Right lobe of liver (tissue), 6 donors: ENCODE measurements around the gene CCL3. TPM values are rescaled to one million over a fixed set of nuclear protein-coding genes. Genes with fewer than 3 reads are reported as not detected.
"Not testable (repeated sequence)": the region's sequence is repeated elsewhere in the genome, so short reads cannot be mapped to it uniquely, and the experiment has no call there.

ENCODE experiments used
- ATAC-seq, 4 donors: fragments of 200-7000 bp; cut with Tn5 transposase; one replicate each; pipeline ENCODE4 v1.9.1; 2020; ENCODE audit warnings: mild to moderate bottlenecking in 4 of 4, moderate library complexity in 4 of 4
- DNase-seq, 3 donors: peaks; one replicate each; pipeline ENCODE4 v3.0.0-alpha.2; 2020
- H3K27ac ChIP-seq, 3 donors: fragments of 200-600 bp; one replicate each; pipeline ENCODE4 v1.8.0; 2022
- H3K27me3 ChIP-seq, 2 donors: fragments of 200-600 bp; one replicate each; pipeline ENCODE4 v1.8.0; 2022
- H3K36me3 ChIP-seq, 4 donors: fragments of 200-600 bp; sonication (generic) in 1 of 4; one replicate each; pipeline versions ENCODE4 v1.5.1 to v1.8.0; 2017 to 2022; ENCODE audit warnings: control low read depth in 1 of 4
- H3K4me1 ChIP-seq, 4 donors: fragments of 200-600 bp; sonication (generic) in 1 of 4; one replicate each; pipeline versions ENCODE4 v1.5.1 to v1.8.0; 2017 to 2022; ENCODE audit warnings: control low read depth in 1 of 4
- H3K4me3 ChIP-seq, 3 donors: fragments of 200-600 bp; one replicate each; pipeline ENCODE4 v1.8.0; 2022
- H3K9me3 ChIP-seq, 4 donors: fragments of 200-600 bp; sonication (generic) in 1 of 4; one replicate each; pipeline versions ENCODE4 v1.5.1 to v1.8.0; 2017 to 2022; ENCODE audit warnings: control low read depth in 1 of 4
- CTCF ChIP-seq, 4 donors: fragments of 200-600 bp in 3 of 4; fragments of 450-650 bp in 1 of 4; IDR thresholded peaks; one replicate each; pipeline versions ENCODE4 v1.5.1 to v1.8.0; 2016 to 2022; ENCODE audit warnings: antibody characterized with exemption in 4 of 4, mild to moderate bottlenecking in 2 of 4
- POLR2A ChIP-seq: fragments of 450-650 bp; IDR thresholded peaks from one replicate; pipeline ENCODE4 v1.6.1; 2017; ENCODE audit warnings: antibody characterized with exemption, mild to moderate bottlenecking
- WGBS: methylation state at CpG from one replicate; pipeline ENCODE4 v1.1.6; 2018; ENCODE audit warnings: low coverage, low lambda C conversion rate; ENCODE audit not compliant: insufficient coverage; ENCODE audit errors: missing lambda C conversion rate; 5-methylcytosine and 5-hydroxymethylcytosine counted together
- intact Hi-C, 2 donors: fragments of 100-400 bp; cut with DNase I; formaldehyde crosslinking; loops; one replicate each; pipeline versions ENCODE4 v1.11.2 to v1.14.1; 2022
- total RNA-seq, 6 experiments: library from RNA; depleted of rRNA in 2 of 6; stranded (reverse); fragments of >200 nt in 2 of 6; fragmentation: NEBNext Ultra II Directional in 3 of 6; extraction: Animal tissue kit (Norgen Biotek cat#: 25700) in 3 of 6; gene quantifications; one replicate each; pipeline versions ENCODE4 v1.1.0 to v1.2.4, GENCODE V29; 2016 to 2023
- donor health status: DM: no; HTN: yes; CAD: no.
- donor health status: DM: no; HTN: no; CAD: no.
- donor health status: DM: no; HTN: no; CAD: no.
- donor health status: DM: no; HTN: yes; CAD: no.
- donor health status: DM: no; HTN: yes; CAD: no.

CCL3 gene
- total RNA-seq, 6 experiments from 2014 or later = 0.43 to 18.2 (median 0.53) TPM; not detected in 1

- ATAC-seq = peak in 1 of 4 donors; percentile 35
- intact Hi-C loops = no loop called here
- H3K36me3 ChIP-seq = no peaks in the 10 kb centered on the region
These were observed 28.8 kb upstream of the CCL3 start for GRCh38 chr17:36118477-36119353.

GRCh38 chr17:36117505-36118382 is 27.8 kb upstream of the CCL3 start:
- no peak overlapping the region for H3K27ac ChIP-seq
- H3K4me3 ChIP-seq = no peak overlapping the region
- DNase-seq (no peak), ATAC-seq (peak in 2 of 4 donors; percentile 18 to 61)
- H3K27me3 ChIP-seq = no peaks in the 10 kb centered on the region
- H3K36me3 ChIP-seq = no peaks in the 10 kb centered on the region
- H3K9me3 ChIP-seq = no peaks in the 10 kb centered on the region
- 65% methylated on average over 3 of the region's 5 CpGs for WGBS
- intact Hi-C loops = no loop called here
- TF ChIP-seq CTCF (IDR thresholded peaks at IDR 0.05) (no peak), POLR2A (no peak)
- H3K4me1 ChIP-seq = no peaks in the 10 kb centered on the region

More at GRCh38 chr17:36118477-36119353, 28.8 kb upstream of the CCL3 start:
- Histone ChIP-seq H3K4me3 (no peak overlapping the region), H3K9me3 (no peaks in the 10 kb centered on the region), H3K27me3 (no peaks in the 10 kb centered on the region), H3K27ac (no peak overlapping the region), H3K4me1 (no peaks in the 10 kb centered on the region)
- no peak for DNase-seq
- TF ChIP-seq CTCF (IDR thresholded peaks at IDR 0.05) (no peak), POLR2A (no peak)
- WGBS = 96% methylated on average over 5 of the region's 12 CpGs

- H3K4me1 ChIP-seq, H3K9me3 ChIP-seq, H3K27ac ChIP-seq, intact Hi-C loops, ATAC-seq, H3K36me3 ChIP-seq, H3K27me3 ChIP-seq, H3K4me3 ChIP-seq, DNase-seq: not testable (repeated sequence)
These were observed 25.7 kb upstream of the CCL3 start for GRCh38 chr17:36115649-36115977.

- intact Hi-C loops = loop anchor here (5.0 kb wide), 1 partner anchor 67 kb away; no protein-coding TSS in a partner anchor
- 63% methylated on average over 2 of the region's 5 CpGs for WGBS
- ATAC-seq, H3K4me1 ChIP-seq, H3K36me3 ChIP-seq, DNase-seq, H3K27ac ChIP-seq, H3K27me3 ChIP-seq, H3K4me3 ChIP-seq, H3K9me3 ChIP-seq: not testable (repeated sequence)
These were observed 25.2 kb upstream of the CCL3 start for GRCh38 chr17:36114971-36115648.

- H3K4me3 ChIP-seq, H3K36me3 ChIP-seq, H3K27me3 ChIP-seq, DNase-seq, H3K4me1 ChIP-seq, ATAC-seq, H3K9me3 ChIP-seq, H3K27ac ChIP-seq: not testable (repeated sequence)
- intact Hi-C loops = loop anchor here (5.0 kb wide), 1 partner anchor 69 kb away; no protein-coding TSS in a partner anchor
- 86% methylated on average over 1 of the region's 1 CpG for WGBS
These were observed 23.2 kb upstream of the CCL3 start for GRCh38 chr17:36113131-36113530.
